Keratinocyte (primary cell): ENCODE results near the gene ABCC9. TPM values are rescaled to one million over a fixed set of nuclear protein-coding genes. Genes with fewer than 3 reads are reported as not detected.

ENCODE experiments used
- DNase-seq: peaks from one replicate; pipeline ENCODE4 v3.0.0-alpha.2; 2011; ENCODE audit warnings: low read depth, missing footprints, low spot score
- FAIRE-seq: peaks from 2 replicates; lab custom pipeline; 2011; peaks lifted over from hg19 to GRCh38; lab: Jason Lieb, UNC
- H2AFZ ChIP-seq: 2 replicates; pipeline ENCODE4 v1.6.0; 2012; ENCODE audit warnings: low read length, control low read depth, inconsistent platforms; ENCODE audit not compliant: control insufficient read depth
- H3K27ac ChIP-seq: 2 replicates; pipeline ENCODE4 v1.5.1; 2011; ENCODE audit warnings: low read length; ENCODE audit not compliant: control insufficient read depth, insufficient read depth
- H3K27me3 ChIP-seq: 3 replicates; pipeline ENCODE4 v1.6.0; 2011; ENCODE audit warnings: low read length; ENCODE audit not compliant: control insufficient read depth, insufficient read depth; ENCODE audit errors: extremely low read depth
- H3K36me3 ChIP-seq, 2 experiments: 2 replicates in 1 of 2; 3 replicates in 1 of 2; pipeline ENCODE4 v1.5.1; 2011; ENCODE audit warnings: low read length in 2 of 2, mild to moderate bottlenecking in 1 of 2; ENCODE audit not compliant: control insufficient read depth in 2 of 2, insufficient read depth in 2 of 2; ENCODE audit errors: extremely low read depth in 1 of 2
- H3K4me1 ChIP-seq: 3 replicates; pipeline ENCODE4 v1.5.1; 2011; ENCODE audit warnings: low read length; ENCODE audit not compliant: control insufficient read depth, insufficient read depth; ENCODE audit errors: extremely low read depth
- H3K4me2 ChIP-seq: 3 replicates; pipeline ENCODE4 v1.6.0; 2011; ENCODE audit warnings: low read depth, low read length; ENCODE audit not compliant: control insufficient read depth, insufficient read depth; ENCODE audit errors: extremely low read depth
- H3K4me3 ChIP-seq, 3 experiments: fragments of 200-600 bp in 1 of 3; sonication (generic) in 1 of 3; 2 replicates in 2 of 3; 3 replicates in 1 of 3; pipeline ENCODE4 v1.5.1; 2011 to 2016; ENCODE audit warnings: low read length in 3 of 3, mild to moderate bottlenecking in 3 of 3, control low read depth in 2 of 3, inconsistent platforms in 1 of 3, low read depth in 1 of 3, mixed read lengths in 1 of 3, mixed run types in 1 of 3, moderate library complexity in 1 of 3; ENCODE audit not compliant: control insufficient read depth in 2 of 3, insufficient read depth in 2 of 3; ENCODE audit errors: extremely low read depth in 1 of 3
- H3K79me2 ChIP-seq: 2 replicates; pipeline ENCODE4 v1.6.0; 2012; ENCODE audit warnings: low read length; ENCODE audit not compliant: control insufficient read depth, insufficient read depth
- H3K9ac ChIP-seq: 3 replicates; pipeline ENCODE4 v1.6.0; 2011; ENCODE audit warnings: low read length; ENCODE audit not compliant: control insufficient read depth, insufficient read depth; ENCODE audit errors: extremely low read depth
- H3K9me1 ChIP-seq: 3 replicates; pipeline ENCODE4 v1.6.0; 2011; ENCODE audit warnings: low read length; ENCODE audit not compliant: control insufficient read depth, insufficient read depth; ENCODE audit errors: extremely low read depth
- H3K9me3 ChIP-seq: 2 replicates; pipeline ENCODE4 v1.5.1; 2012; ENCODE audit warnings: low read depth, low read length; ENCODE audit not compliant: control insufficient read depth
- H4K20me1 ChIP-seq: 3 replicates; pipeline ENCODE4 v1.6.0; 2011; ENCODE audit warnings: low read length; ENCODE audit not compliant: control insufficient read depth, insufficient read depth; ENCODE audit errors: extremely low read depth
- EZH2 ChIP-seq: IDR thresholded peaks from one replicate; pipeline ENCODE4 v1.6.1; 2012; ENCODE audit warnings: inconsistent platforms, mild to moderate bottlenecking, low read length, moderate library complexity
- dilution Hi-C: fragments of 300-500 bp; cut with MboI; formaldehyde crosslinking; loops from one replicate; pipeline ENCODE4 v1.7.0; 2020; ENCODE audit warnings: low sequenced_read_pairs; ENCODE audit not compliant: extremely low pct_ligation_motif_present
- polyA plus RNA-seq, 5 experiments: library from polyadenylated mRNA; depleted of rRNA in 3 of 5; stranded (reverse) in 3 of 5; stranded (forward) in 1 of 5; unstranded in 1 of 5; fragments of >200 nt; gene quantifications; 1 replicate in 1 of 5; 2 replicates in 3 of 5; 3 replicates in 1 of 5; pipeline versions ENCODE4 v1.2.1 to v1.2.3, GENCODE V29; 2011 to 2012; ENCODE audit warnings: missing spikeins in 2 of 5, low read depth in 1 of 5, low replicate concordance in 1 of 5
- TF ChIP-seq, protein P1 (sequence below), 3 experiments: IDR thresholded peaks in 1 of 3; conservative IDR thresholded peaks in 1 of 3; optimal IDR thresholded peaks in 1 of 3; 2 replicates in 2 of 3; 3 replicates in 1 of 3; pipeline versions ENCODE3 to v1.5.1; 2011; ENCODE audit warnings: low read length in 3 of 3, mild to moderate bottlenecking in 3 of 3, moderate library complexity in 2 of 3, control low read depth in 1 of 3, inconsistent platforms in 1 of 3; ENCODE audit not compliant: insufficient read depth in 2 of 3; ENCODE audit errors: extremely low read depth in 1 of 3

The ABCC9 gene
- polyA plus RNA-seq, 1 donor (not counting 4 experiments of a cell fraction or from before 2014, with no cell fraction given), result not detected

- Histone ChIP-seq H3K36me3 (no peaks in the 10 kb centered on the region), H3K4me2 (peak overlapping the region; percentile 10), H3K9ac (no peak overlapping the region), H3K79me2 (no peaks in the 10 kb centered on the region), H3K4me1 (peaks cover 6% of the 10 kb centered on the region), H3K4me3 (no peak overlapping the region), H2AFZ (no peak overlapping the region), H3K27me3 (no peaks in the 10 kb centered on the region), H3K9me3 (no peaks in the 10 kb centered on the region), H4K20me1 (no peaks in the 10 kb centered on the region), H3K27ac (no peak overlapping the region), H3K9me1 (no peaks in the 10 kb centered on the region)
- no peak for FAIRE-seq
- dilution Hi-C loops, result no loop called here
- TF ChIP-seq EZH2, result no peak
- TF ChIP-seq, protein P1, sequence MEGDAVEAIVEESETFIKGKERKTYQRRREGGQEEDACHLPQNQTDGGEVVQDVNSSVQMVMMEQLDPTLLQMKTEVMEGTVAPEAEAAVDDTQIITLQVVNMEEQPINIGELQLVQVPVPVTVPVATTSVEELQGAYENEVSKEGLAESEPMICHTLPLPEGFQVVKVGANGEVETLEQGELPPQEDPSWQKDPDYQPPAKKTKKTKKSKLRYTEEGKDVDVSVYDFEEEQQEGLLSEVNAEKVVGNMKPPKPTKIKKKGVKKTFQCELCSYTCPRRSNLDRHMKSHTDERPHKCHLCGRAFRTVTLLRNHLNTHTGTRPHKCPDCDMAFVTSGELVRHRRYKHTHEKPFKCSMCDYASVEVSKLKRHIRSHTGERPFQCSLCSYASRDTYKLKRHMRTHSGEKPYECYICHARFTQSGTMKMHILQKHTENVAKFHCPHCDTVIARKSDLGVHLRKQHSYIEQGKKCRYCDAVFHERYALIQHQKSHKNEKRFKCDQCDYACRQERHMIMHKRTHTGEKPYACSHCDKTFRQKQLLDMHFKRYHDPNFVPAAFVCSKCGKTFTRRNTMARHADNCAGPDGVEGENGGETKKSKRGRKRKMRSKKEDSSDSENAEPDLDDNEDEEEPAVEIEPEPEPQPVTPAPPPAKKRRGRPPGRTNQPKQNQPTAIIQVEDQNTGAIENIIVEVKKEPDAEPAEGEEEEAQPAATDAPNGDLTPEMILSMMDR (optimal IDR thresholded peaks at IDR 0.05 in 1 of 3, IDR thresholded peaks at IDR 0.05 in 1 of 3, conservative IDR thresholded peaks at IDR 0.05 in 1 of 3; ENCODE audit: extremely low read depth in 1 of 3, insufficient read depth in 2 of 3, low read length in 3 of 3), result no peak
- no peak for DNase-seq
Observed at GRCh38 chr12:21818627-21819026, 122.6 kb downstream of the ABCC9 start.

- Histone ChIP-seq H2AFZ (no peak overlapping the region), H3K9me1 (no peaks in the 10 kb centered on the region), H3K9ac (no peak overlapping the region), H3K9me3 (no peaks in the 10 kb centered on the region), H3K27me3 (no peaks in the 10 kb centered on the region), H3K4me1 (peaks cover 6% of the 10 kb centered on the region), H3K4me2 (no peak overlapping the region), H3K36me3 (no peaks in the 10 kb centered on the region), H3K4me3 (no peak overlapping the region), H3K79me2 (no peaks in the 10 kb centered on the region), H3K27ac (no peak overlapping the region), H4K20me1 (no peaks in the 10 kb centered on the region)
- DNase-seq, result no peak
- no peak for FAIRE-seq
- TF ChIP-seq, protein P1 (optimal IDR thresholded peaks at IDR 0.05 in 1 of 3, IDR thresholded peaks at IDR 0.05 in 1 of 3, conservative IDR thresholded peaks at IDR 0.05 in 1 of 3; ENCODE audit: extremely low read depth in 1 of 3, insufficient read depth in 2 of 3, low read length in 3 of 3), result no peak
- TF ChIP-seq EZH2, result no peak
- dilution Hi-C loops, result no loop called here
Observed at GRCh38 chr12:21815306-21816062, 125.7 kb downstream of the ABCC9 start.
